H7 (cell line): ENCODE measurements around the gene ARHGAP5. TPM values are rescaled to one million over a fixed set of nuclear protein-coding genes. Genes with fewer than 3 reads are reported as not detected.

Experiments used
- total RNA-seq: library from RNA; depleted of rRNA; stranded (reverse); fragments of >200 nt; shearing (Covaris generic); gene quantifications from 2 replicates; pipeline ENCODE4 v1.2.3, GENCODE V29; 2014; rRNA removed

ARHGAP5 gene
- total RNA-seq, 1 experiment from 2014 or later, result 33.3 TPM

Other genes starting within 250 kb of the ARHGAP5 start
- gene RNU6-7, start 124.7 kb downstream of the ARHGAP5 start, total RNA-seq, result not detected in 2 replicates
- gene RNU6-8, start 126.0 kb downstream of the ARHGAP5 start, total RNA-seq, result not detected in 2 replicates